ENCODE data around the gene SYTL2. TPM values are rescaled to one million over a fixed set of nuclear protein-coding genes. Genes with fewer than 3 reads are reported as not detected.

Gene SYTL2
- total and polyA plus RNA-seq, 12 donors: 2.9 to 16.1 (median 5.1) TPM

DNA sequence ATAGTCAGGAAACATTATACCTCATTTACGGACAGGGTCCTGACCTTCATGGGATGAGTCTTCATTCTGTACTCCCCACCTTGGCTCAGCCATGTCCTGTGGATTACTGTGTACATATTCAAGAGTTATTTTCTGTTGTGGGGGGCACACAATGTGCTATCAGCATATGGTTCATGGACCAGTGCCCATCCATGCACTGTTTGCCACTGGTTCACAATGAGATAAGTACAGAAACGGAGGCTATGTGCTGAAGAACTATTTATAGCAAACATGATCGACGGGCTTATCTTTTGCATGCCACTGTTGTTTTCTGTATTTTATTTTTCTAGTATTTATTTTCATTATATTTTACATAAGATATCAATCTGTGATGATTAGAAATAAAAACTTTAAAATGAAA is 68.6 kb downstream of the SYTL2 start:
- Histone ChIP-seq H3K4me1 (peaks cover 2 to 36% (median 15%) of the 10 kb centered on the region in 9 donors), H3K27ac (no peak overlapping the region), H3K36me3 (no peaks in the 10 kb centered on the region), H3K4me3 (no peak overlapping the region), H3K27me3 (no peaks in the 10 kb centered on the region), H3K9me3 (no peaks in the 10 kb centered on the region)
- intact Hi-C loops (cut with DNase I): no loop called here
- 50 to 52% methylated on average over 4 of the region's 4 CpGs for whole genome bisulfite sequencing, 2 donors
- ATAC-seq (peak in 1 of 8 donors; percentile 66), DNase-seq (no peak)
- TF ChIP-seq, protein P1, sequence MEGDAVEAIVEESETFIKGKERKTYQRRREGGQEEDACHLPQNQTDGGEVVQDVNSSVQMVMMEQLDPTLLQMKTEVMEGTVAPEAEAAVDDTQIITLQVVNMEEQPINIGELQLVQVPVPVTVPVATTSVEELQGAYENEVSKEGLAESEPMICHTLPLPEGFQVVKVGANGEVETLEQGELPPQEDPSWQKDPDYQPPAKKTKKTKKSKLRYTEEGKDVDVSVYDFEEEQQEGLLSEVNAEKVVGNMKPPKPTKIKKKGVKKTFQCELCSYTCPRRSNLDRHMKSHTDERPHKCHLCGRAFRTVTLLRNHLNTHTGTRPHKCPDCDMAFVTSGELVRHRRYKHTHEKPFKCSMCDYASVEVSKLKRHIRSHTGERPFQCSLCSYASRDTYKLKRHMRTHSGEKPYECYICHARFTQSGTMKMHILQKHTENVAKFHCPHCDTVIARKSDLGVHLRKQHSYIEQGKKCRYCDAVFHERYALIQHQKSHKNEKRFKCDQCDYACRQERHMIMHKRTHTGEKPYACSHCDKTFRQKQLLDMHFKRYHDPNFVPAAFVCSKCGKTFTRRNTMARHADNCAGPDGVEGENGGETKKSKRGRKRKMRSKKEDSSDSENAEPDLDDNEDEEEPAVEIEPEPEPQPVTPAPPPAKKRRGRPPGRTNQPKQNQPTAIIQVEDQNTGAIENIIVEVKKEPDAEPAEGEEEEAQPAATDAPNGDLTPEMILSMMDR (IDR thresholded peaks at IDR 0.05): no peak

DNA sequence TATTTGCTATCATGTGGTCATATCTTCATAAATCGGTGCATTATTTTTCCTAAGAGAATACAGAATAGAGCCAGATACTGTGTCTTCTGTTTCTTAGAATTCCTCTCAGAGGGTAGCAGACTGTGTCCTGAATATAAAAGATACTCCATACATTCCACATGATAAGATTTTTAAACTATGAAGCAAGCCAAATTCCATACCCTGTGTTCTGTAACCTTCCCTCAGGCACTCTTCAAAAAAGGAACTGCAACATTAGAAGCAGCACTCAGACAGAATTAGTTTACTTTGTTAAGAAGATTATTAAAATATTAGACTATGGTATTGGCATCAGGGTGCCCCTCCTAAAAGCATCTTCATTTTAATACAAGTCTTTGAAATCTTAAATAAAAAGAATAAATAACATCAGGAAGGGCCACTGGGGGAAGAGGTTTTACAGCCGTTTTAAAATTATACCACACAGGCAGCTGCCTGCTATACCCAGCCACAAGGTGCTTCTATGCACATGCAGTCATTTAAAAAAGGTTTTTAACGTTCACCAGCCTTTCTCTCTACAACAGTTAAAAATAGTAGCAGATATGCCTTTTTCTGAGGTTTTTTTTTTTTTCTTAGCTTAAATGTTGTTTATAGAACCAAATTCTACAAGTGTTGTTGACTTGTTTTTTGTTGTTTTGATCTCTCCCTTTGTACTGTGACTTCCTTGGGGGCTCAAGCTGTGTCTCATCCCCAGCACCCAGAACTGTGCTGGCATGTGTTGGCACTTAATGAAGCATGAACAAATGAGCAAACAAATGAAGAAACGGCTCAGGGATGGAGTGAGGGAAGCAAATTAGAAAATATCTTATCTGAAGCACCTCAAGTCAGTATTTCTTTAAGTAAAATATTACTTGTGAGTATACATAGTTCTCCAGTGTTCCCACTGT is 70.2 kb downstream of the SYTL2 start:
- H3K4me1 ChIP-seq: peaks cover 2 to 49% (median 16%) of the 10 kb centered on the region in 9 donors
- no peaks in the 10 kb centered on the region for H3K9me3 ChIP-seq
- TF ChIP-seq, protein P1 (IDR thresholded peaks at IDR 0.05): no peak
- no peak overlapping the region for H3K4me3 ChIP-seq
- DNase-seq: no peak
- no peaks in the 10 kb centered on the region for H3K27me3 ChIP-seq
- H3K36me3 ChIP-seq: no peaks in the 10 kb centered on the region
- H3K27ac ChIP-seq: no peak overlapping the region
- 25 to 34% methylated on average over 4 of the region's 4 CpGs for WGBS, 2 donors
- intact Hi-C loops (cut with DNase I): no loop called here
- ATAC-seq: no peak

DNA sequence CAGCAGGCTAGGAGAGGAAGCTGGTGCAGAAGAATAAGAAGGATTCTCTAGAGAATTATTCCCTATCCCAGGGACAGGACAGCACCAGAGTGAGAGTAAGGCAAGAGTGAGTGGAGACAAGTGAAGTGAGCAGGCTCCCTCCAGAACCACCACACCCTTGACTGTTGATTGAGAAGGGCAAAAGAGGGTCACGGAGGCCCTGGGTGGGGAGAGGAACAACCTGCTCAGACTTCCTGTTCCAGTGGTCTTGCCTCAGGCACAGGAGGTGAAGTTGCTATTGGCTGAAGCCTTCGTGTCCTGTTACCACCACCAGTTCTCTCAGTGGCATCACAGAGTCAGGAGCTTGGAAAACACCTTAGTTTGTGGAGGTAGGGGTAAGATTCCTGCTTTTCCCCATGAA is 73.2 kb downstream of the SYTL2 start:
- 58 to 66% methylated on average over 2 of the region's 2 CpGs for whole genome bisulfite sequencing, 2 donors
- intact Hi-C loops (cut with DNase I): no loop called here
- TF ChIP-seq, protein P1 (IDR thresholded peaks at IDR 0.05): no peak
- DNase-seq (no peak), ATAC-seq (peak in 4 of 8 donors; percentile 24 to 57 (median 32))
- Histone ChIP-seq H3K27me3 (no peaks in the 10 kb centered on the region), H3K27ac (peak overlapping the region in 2 of 10 donors; percentile 18 to 75), H3K9me3 (no peaks in the 10 kb centered on the region), H3K4me3 (no peak overlapping the region), H3K4me1 (peaks cover 2 to 54% (median 19%) of the 10 kb centered on the region in 9 donors), H3K36me3 (peaks cover 0 to 8% (median 0%) of the 10 kb centered on the region in 9 donors)

DNA sequence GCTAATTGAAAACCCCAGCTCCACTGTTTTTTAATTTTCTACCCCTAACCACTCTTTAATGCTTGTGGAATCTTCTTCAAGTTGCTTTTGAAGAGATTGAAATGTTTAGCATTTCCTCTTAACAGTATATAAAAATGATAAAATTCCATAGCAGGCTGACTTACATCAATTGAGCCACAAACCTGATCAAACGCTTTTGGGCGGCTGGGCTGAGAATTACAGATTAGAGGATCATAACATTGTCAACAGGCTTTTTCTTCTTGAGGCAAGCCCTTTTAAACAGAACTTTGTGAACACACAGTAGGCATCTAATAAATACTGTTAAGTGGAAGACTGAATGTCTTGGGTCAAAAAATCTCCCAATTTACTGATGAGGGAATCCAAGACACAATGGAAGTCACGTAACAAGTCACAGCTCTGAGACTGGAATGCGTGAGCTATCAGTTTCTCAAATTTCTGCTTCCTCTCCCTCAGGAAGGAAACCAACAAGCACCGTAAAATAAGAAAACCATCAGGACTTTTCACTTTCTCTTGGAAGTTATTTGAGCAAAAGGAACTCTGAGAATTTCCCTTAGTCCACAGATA is 75.0 kb downstream of the SYTL2 start:
- H3K9me3 ChIP-seq: peaks cover 0 to 5% (median 0%) of the 10 kb centered on the region in 11 donors
- intact Hi-C loops (cut with DNase I): no loop called here
- peaks cover 0 to 8% (median 0%) of the 10 kb centered on the region in 9 donors for H3K36me3 ChIP-seq
- 55 to 66% methylated on average over 5 of the region's 5 CpGs for WGBS, 2 donors
- TF ChIP-seq, protein P1 (IDR thresholded peaks at IDR 0.05): no peak
- peaks cover 2 to 43% (median 19%) of the 10 kb centered on the region in 9 donors for H3K4me1 ChIP-seq
- peak overlapping the region in 8 of 10 donors; percentile 18 to 75 (median 50) for H3K27ac ChIP-seq
- DNase-seq (no peak), ATAC-seq (peak in 3 of 8 donors; percentile 20 to 42 (median 28))
- no peaks in the 10 kb centered on the region for H3K27me3 ChIP-seq
- no peak overlapping the region for H3K4me3 ChIP-seq
